Neural cell (in vitro differentiated cells): Measurements from ENCODE around the gene SPINK6.

Experiments used
- CTCF ChIP-seq: fragments of 450-650 bp; IDR thresholded peaks from 2 replicates; pipeline ENCODE4 v1.5.1; 2014; ENCODE audit warnings: antibody characterized with exemption, mild to moderate bottlenecking, moderate library complexity; ENCODE audit not compliant: poor library complexity, severe bottlenecking
- RAD21 ChIP-seq: fragments of 450-650 bp; conservative IDR thresholded peaks from 2 replicates; pipeline ENCODE4 v1.6.1; 2014; ENCODE audit warnings: antibody characterized with exemption, mild to moderate bottlenecking, moderate library complexity
- REST ChIP-seq: IDR thresholded peaks from 2 replicates; pipeline ENCODE4 v1.6.1; 2012; ENCODE audit warnings: borderline replicate concordance

GRCh38 chr5:148228392-148228984 is 25.6 kb downstream of the SPINK6 start:
- TF ChIP-seq REST (no peak), CTCF (no peak), RAD21 (no peak)
